Measurements from ENCODE around the gene ADAMTSL4.

DNA sequence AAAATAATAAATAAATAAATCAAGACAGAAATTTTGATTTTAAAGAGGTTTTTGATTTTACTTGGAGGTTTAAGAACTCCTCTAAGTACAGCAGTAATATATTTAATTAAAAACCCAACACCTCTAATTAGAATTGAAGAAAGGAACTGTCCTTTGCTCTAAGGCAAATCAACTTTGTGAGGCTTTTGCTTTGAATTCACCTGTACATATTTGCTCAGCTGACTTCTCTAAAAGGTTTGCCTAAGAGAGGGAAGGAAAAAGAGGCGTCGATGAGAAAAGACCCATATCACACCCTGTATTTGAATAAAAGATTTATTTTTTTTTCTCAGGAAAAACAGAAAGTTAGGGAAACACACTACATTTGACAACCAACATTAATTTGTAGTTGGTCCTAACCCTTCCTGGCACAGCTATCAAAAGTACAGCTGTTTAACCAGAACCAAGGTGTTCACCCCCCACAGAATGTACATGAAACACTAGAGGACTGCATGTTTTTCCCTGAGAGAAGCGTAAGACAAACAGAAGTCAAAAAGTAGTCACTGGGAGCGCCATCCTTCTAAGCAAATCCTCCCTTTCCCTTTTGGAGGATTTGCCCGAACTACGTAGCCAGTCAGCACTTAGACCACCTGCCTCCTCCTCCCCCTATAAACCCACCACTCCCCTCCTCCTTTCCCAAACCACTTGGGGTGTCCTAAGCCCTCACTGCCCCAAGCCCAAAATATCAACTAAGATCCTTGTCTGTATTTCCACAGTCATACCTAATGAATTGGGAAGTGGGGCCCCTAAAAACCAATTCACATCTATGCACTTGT is 25.3 kb downstream of the ADAMTSL4 start:
- TF ChIP-seq CTCF (IDR thresholded peaks at IDR 0.05) (no peak), EP300 (IDR thresholded peaks at IDR 0.05) (peak in 1 of 2 donors; percentile 23), POLR2A (IDR thresholded peaks at IDR 0.05) (no peak)

All from tibial nerve (tissue), 4 donors.